Thyroid gland (tissue), 4 donors: ENCODE results near the gene BCL2. TPM values are rescaled to one million over a fixed set of nuclear protein-coding genes. Genes with fewer than 3 reads are reported as not detected.

Experiments used
- DNase-seq, 2 donors: peaks; one replicate each; pipeline ENCODE4 v3.0.0-alpha.2; 2019
- H3K27ac ChIP-seq, 3 donors: fragments of 200-600 bp; sonication (generic); 1 replicate in 2 of 3; 2 replicates in 1 of 3; pipeline ENCODE4 v1.5.1; 2016 to 2019; ENCODE audit warnings: mild to moderate bottlenecking in 1 of 3, moderate library complexity in 1 of 3
- H3K27me3 ChIP-seq: fragments of 200-600 bp; sonication (generic); one replicate; pipeline ENCODE4 v1.5.1; 2019
- H3K36me3 ChIP-seq, 2 donors: fragments of 200-600 bp; sonication (generic); one replicate each; pipeline ENCODE4 v1.5.1; 2016 to 2019
- H3K4me1 ChIP-seq, 2 donors: fragments of 200-600 bp; sonication (generic); one replicate each; pipeline ENCODE4 v1.5.1; 2017 to 2019
- H3K4me3 ChIP-seq, 3 donors: fragments of 200-600 bp; sonication (generic); replicated peaks in 1 of 3; 1 replicate in 2 of 3; 2 replicates in 1 of 3; pipeline ENCODE4 v1.5.1; 2016; ENCODE audit warnings: mild to moderate bottlenecking in 1 of 3
- H3K9me3 ChIP-seq: fragments of 200-600 bp; sonication (generic); one replicate; pipeline ENCODE4 v1.5.1; 2017
- CTCF ChIP-seq, 6 experiments: fragments of 200-600 bp in 3 of 6; fragments of 450-650 bp in 3 of 6; sonication (generic) in 3 of 6; IDR thresholded peaks; one replicate each; pipeline ENCODE4 v1.5.1; 2016 to 2019; ENCODE audit warnings: antibody characterized with exemption in 6 of 6, mild to moderate bottlenecking in 2 of 6, inconsistent platforms in 1 of 6, moderate library complexity in 1 of 6
- POLR2A ChIP-seq, 2 donors: fragments of 450-650 bp; IDR thresholded peaks; one replicate each; pipeline ENCODE4 v1.6.1; 2017; ENCODE audit warnings: antibody characterized with exemption in 2 of 2, mild to moderate bottlenecking in 2 of 2, moderate library complexity in 1 of 2
- WGBS, 2 donors: methylation state at CpG; one replicate each; pipeline ENCODE4 v1.1.5; 2017; 5-methylcytosine and 5-hydroxymethylcytosine counted together
- intact Hi-C: fragments of 100-400 bp; cut with DNase I; formaldehyde crosslinking; loops from one replicate; pipeline ENCODE4 v1.15.1; 2023
- total RNA-seq, 4 donors: library from RNA; depleted of rRNA; stranded (reverse); fragments of >200 nt; gene quantifications; one replicate each; pipeline ENCODE4 v1.2.3, GENCODE V29; 2016

The BCL2 gene
- total RNA-seq, 4 donors from 2014 or later, result 108 to 163 (median 115) TPM

GRCh38 chr18:63329431-63330145, 10.0 kb upstream of the BCL2 start:
- no peak overlapping the region for H3K4me3 ChIP-seq
- no peak overlapping the region for H3K27ac ChIP-seq
- H3K27me3 ChIP-seq, result no peaks in the 10 kb centered on the region
- no peak for DNase-seq
- 86 to 89% methylated on average over 7 of the region's 7 CpGs for WGBS, 2 donors
- intact Hi-C loops, result no loop called here
- H3K36me3 ChIP-seq, result peaks cover 19 to 22% of the 10 kb centered on the region in 2 donors
- no peaks in the 10 kb centered on the region for H3K9me3 ChIP-seq
- no peaks in the 10 kb centered on the region for H3K4me1 ChIP-seq
- TF ChIP-seq POLR2A (IDR thresholded peaks at IDR 0.05) (no peak), CTCF (IDR thresholded peaks at IDR 0.05) (no peak)

GRCh38 chr18:63326011-63326410, 6.4 kb upstream of the BCL2 start:
- TF ChIP-seq POLR2A (IDR thresholded peaks at IDR 0.05) (no peak), CTCF (IDR thresholded peaks at IDR 0.05) (no peak)
- Histone ChIP-seq H3K27me3 (no peaks in the 10 kb centered on the region), H3K36me3 (no peaks in the 10 kb centered on the region), H3K9me3 (no peaks in the 10 kb centered on the region), H3K27ac (no peak overlapping the region), H3K4me3 (no peak overlapping the region), H3K4me1 (peaks cover 6 to 8% of the 10 kb centered on the region in 2 donors)
- intact Hi-C loops, result no loop called here
- DNase-seq, result no peak
- 87 to 93% methylated on average over 5 of the region's 5 CpGs for WGBS, 2 donors

GRCh38 chr18:63325086-63325686, 5.6 kb upstream of the BCL2 start:
- Histone ChIP-seq H3K36me3 (no peaks in the 10 kb centered on the region), H3K4me1 (peaks cover 6 to 11% of the 10 kb centered on the region in 2 donors), H3K9me3 (no peaks in the 10 kb centered on the region), H3K27ac (no peak overlapping the region), H3K4me3 (no peak overlapping the region), H3K27me3 (no peaks in the 10 kb centered on the region)
- no peak for DNase-seq
- intact Hi-C loops, result no loop called here
- WGBS, 2 donors, result 94 to 95% methylated on average over 11 of the region's 11 CpGs
- TF ChIP-seq CTCF (IDR thresholded peaks at IDR 0.05) (no peak), POLR2A (IDR thresholded peaks at IDR 0.05) (no peak)

- WGBS, 2 donors, result 25 to 26% methylated on average over 8 of the region's 8 CpGs
- H3K4me3 ChIP-seq, result no peak overlapping the region
- peaks cover 6 to 11% of the 10 kb centered on the region in 2 donors for H3K4me1 ChIP-seq
- TF ChIP-seq CTCF (IDR thresholded peaks at IDR 0.05) (peak; percentile 51 to 92 (median 72)), POLR2A (IDR thresholded peaks at IDR 0.05) (no peak)
- no peaks in the 10 kb centered on the region for H3K9me3 ChIP-seq
- intact Hi-C loops, result loop anchor here (5.0 kb wide), 1 partner anchor 306 kb away; no protein-coding TSS in a partner anchor
- peak overlapping the region; percentile 20 to 63 (median 32) for H3K27ac ChIP-seq
- no peaks in the 10 kb centered on the region for H3K27me3 ChIP-seq
- H3K36me3 ChIP-seq, result no peaks in the 10 kb centered on the region
- peak; percentile 62 to 72 for DNase-seq
Measured at GRCh38 chr18:63322908-63323634, 3.5 kb upstream of the BCL2 start.
